CD14-positive monocyte (primary cell): Measurements from ENCODE around the gene ITGA3. TPM values are rescaled to one million over a fixed set of nuclear protein-coding genes. Genes with fewer than 3 reads are reported as not detected.

Experiments used
- DNase-seq, 3 donors: peaks; one replicate each; pipeline ENCODE4 v3.0.0-alpha.2; 2011 to 2022
- H2AFZ ChIP-seq: 2 replicates; pipeline ENCODE4 v1.6.0; 2012; ENCODE audit warnings: mild to moderate bottlenecking, low read depth, low read length, inconsistent platforms; ENCODE audit not compliant: insufficient read depth, poor library complexity, severe bottlenecking
- H3K27ac ChIP-seq, 2 donors: 1 replicate in 1 of 2; 2 replicates in 1 of 2; pipeline ENCODE4 v1.5.1; 2012 to 2013; ENCODE audit warnings: low read length in 2 of 2, control low read depth in 1 of 2, inconsistent platforms in 1 of 2, low read depth in 1 of 2, mild to moderate bottlenecking in 1 of 2
- H3K27me3 ChIP-seq, 2 donors: one replicate each; pipeline versions ENCODE4 v1.6.0 to v1.6.1; 2011 to 2013; ENCODE audit warnings: low read length in 2 of 2; ENCODE audit not compliant: control insufficient read depth in 2 of 2, insufficient read depth in 2 of 2
- H3K36me3 ChIP-seq, 2 donors: replicated peaks in 1 of 2; 1 replicate in 1 of 2; 2 replicates in 1 of 2; pipeline versions ENCODE4 v1.5.1 to v1.6.1; 2012 to 2013; ENCODE audit warnings: low read length in 2 of 2, control low read depth in 1 of 2, inconsistent platforms in 1 of 2, mild to moderate bottlenecking in 1 of 2; ENCODE audit not compliant: insufficient read depth in 2 of 2, control insufficient read depth in 1 of 2
- H3K4me1 ChIP-seq, 2 donors: 1 replicate in 1 of 2; 2 replicates in 1 of 2; pipeline versions ENCODE4 v1.5.1 to v1.6.1; 2012 to 2013; ENCODE audit warnings: low read length in 2 of 2, control low read depth in 1 of 2, inconsistent platforms in 1 of 2, mild to moderate bottlenecking in 1 of 2, moderate library complexity in 1 of 2; ENCODE audit not compliant: insufficient read depth in 2 of 2, control insufficient read depth in 1 of 2
- H3K4me2 ChIP-seq: replicated peaks from 2 replicates; pipeline ENCODE3; 2012; ENCODE audit warnings: low read length, moderate library complexity, mild to moderate bottlenecking; ENCODE audit not compliant: poor library complexity, severe bottlenecking; ENCODE audit errors: extremely low read depth
- H3K4me3 ChIP-seq, 3 experiments: fragments of 200-600 bp in 1 of 3; sonication (generic) in 1 of 3; replicated peaks in 1 of 3; 1 replicate in 2 of 3; 2 replicates in 1 of 3; pipeline ENCODE4 v1.5.1; 2011 to 2013; ENCODE audit warnings: low read length in 3 of 3, mild to moderate bottlenecking in 3 of 3, control low read depth in 2 of 3, low read depth in 2 of 3, inconsistent platforms in 1 of 3, moderate library complexity in 1 of 3
- H3K79me2 ChIP-seq: 2 replicates; pipeline ENCODE4 v1.6.0; 2012; ENCODE audit warnings: mild to moderate bottlenecking, control low read depth, inconsistent platforms, low read length, moderate library complexity; ENCODE audit not compliant: insufficient read depth
- H3K9ac ChIP-seq: 2 replicates; pipeline ENCODE4 v1.6.0; 2017; ENCODE audit warnings: low read length, mild to moderate bottlenecking; ENCODE audit not compliant: insufficient read depth, poor library complexity, severe bottlenecking
- H3K9me3 ChIP-seq, 2 donors: replicated peaks in 1 of 2; 1 replicate in 1 of 2; 2 replicates in 1 of 2; pipeline versions ENCODE4 v1.5.1 to v1.6.1; 2012 to 2013; ENCODE audit warnings: low read length in 2 of 2, control low read depth in 1 of 2; ENCODE audit not compliant: control insufficient read depth in 1 of 2, insufficient read depth in 1 of 2
- H4K20me1 ChIP-seq: 2 replicates; pipeline ENCODE4 v1.6.0; 2012; ENCODE audit warnings: mild to moderate bottlenecking, low read length, control low read depth, moderate library complexity; ENCODE audit not compliant: insufficient read depth
- H3K27ac Mint-ChIP-seq, 7 donors: one replicate each; pipeline ENCODE4 v1.8.0; 2020; ENCODE audit warnings: mild to moderate bottlenecking in 7 of 7, mixed read lengths in 7 of 7, moderate library complexity in 6 of 7, inconsistent platforms in 2 of 7
- H3K27me3 Mint-ChIP-seq, 3 donors: one replicate each; pipeline ENCODE4 v1.8.0; 2021 to 2022; ENCODE audit warnings: low read depth in 3 of 3, mild to moderate bottlenecking in 3 of 3, mixed read lengths in 3 of 3, moderate library complexity in 3 of 3, inconsistent platforms in 1 of 3
- H3K36me3 Mint-ChIP-seq, 2 donors: one replicate each; pipeline ENCODE4 v1.8.0; 2020; ENCODE audit warnings: mixed read lengths in 2 of 2, inconsistent platforms in 1 of 2, mild to moderate bottlenecking in 1 of 2
- H3K4me1 Mint-ChIP-seq: one replicate; pipeline ENCODE4 v1.8.0; 2020; ENCODE audit warnings: mild to moderate bottlenecking, mixed read lengths
- H3K4me3 Mint-ChIP-seq, 2 donors: one replicate each; pipeline ENCODE4 v1.8.0; 2020; ENCODE audit warnings: mild to moderate bottlenecking in 2 of 2, mixed read lengths in 2 of 2, moderate library complexity in 1 of 2
- H3K9me3 Mint-ChIP-seq, 7 donors: one replicate each; pipeline ENCODE4 v1.8.0; 2020 to 2022; ENCODE audit warnings: mixed read lengths in 7 of 7, mild to moderate bottlenecking in 6 of 7, moderate library complexity in 6 of 7, inconsistent platforms in 2 of 7
- WGBS: methylation state at CpG from one replicate; pipeline ENCODE4 v1.1.5; 2013; ENCODE audit warnings: missing lambda C conversion rate; ENCODE audit not compliant: insufficient coverage; 5-methylcytosine and 5-hydroxymethylcytosine counted together
- intact Hi-C, 2 donors: fragments of 100-400 bp; cut with micrococcal nuclease; formaldehyde crosslinking; loops; one replicate each; pipeline versions ENCODE4 v1.15.0 to v1.15.1; 2023
- polyA plus RNA-seq, 3 donors: library from polyadenylated mRNA; depleted of rRNA in 1 of 3; unstranded in 2 of 3; stranded (reverse) in 1 of 3; fragments of 300-500 nt in 2 of 3; fragments of >200 nt in 1 of 3; fragmentation: Illumina TruSeq in 2 of 3; gene quantifications; 1 replicate in 2 of 3; 2 replicates in 1 of 3; pipeline ENCODE4 v1.2.3, GENCODE V29; 2012 to 2021
- TF ChIP-seq, protein P1 (sequence below): fragments of 200-600 bp; IDR thresholded peaks from one replicate; pipeline ENCODE4 v1.8.0; 2022; ENCODE audit warnings: antibody characterized with exemption, mild to moderate bottlenecking

ITGA3 gene
- polyA plus RNA-seq, 3 donors = 0.31 to 0.36 TPM; not detected in 1

GRCh38 chr17:50071692-50072091 lies 15.8 kb downstream of the ITGA3 start:
- peaks cover 3 to 7% (median 4%) of the 10 kb centered on the region in 3 donors for H3K27me3 Mint-ChIP-seq
- H3K79me2 ChIP-seq = no peaks in the 10 kb centered on the region
- H3K4me3 ChIP-seq = no peak overlapping the region
- H3K4me2 ChIP-seq = no peak overlapping the region
- H4K20me1 ChIP-seq = no peaks in the 10 kb centered on the region
- H3K36me3 ChIP-seq = no peaks in the 10 kb centered on the region
- 100% methylated on average over 1 of the region's 6 CpGs for WGBS
- no peak overlapping the region for H2AFZ ChIP-seq
- no peak overlapping the region for H3K9ac ChIP-seq
- H3K9me3 ChIP-seq = peaks cover 0 to 9% of the 10 kb centered on the region in 2 donors
- TF ChIP-seq, protein P1, sequence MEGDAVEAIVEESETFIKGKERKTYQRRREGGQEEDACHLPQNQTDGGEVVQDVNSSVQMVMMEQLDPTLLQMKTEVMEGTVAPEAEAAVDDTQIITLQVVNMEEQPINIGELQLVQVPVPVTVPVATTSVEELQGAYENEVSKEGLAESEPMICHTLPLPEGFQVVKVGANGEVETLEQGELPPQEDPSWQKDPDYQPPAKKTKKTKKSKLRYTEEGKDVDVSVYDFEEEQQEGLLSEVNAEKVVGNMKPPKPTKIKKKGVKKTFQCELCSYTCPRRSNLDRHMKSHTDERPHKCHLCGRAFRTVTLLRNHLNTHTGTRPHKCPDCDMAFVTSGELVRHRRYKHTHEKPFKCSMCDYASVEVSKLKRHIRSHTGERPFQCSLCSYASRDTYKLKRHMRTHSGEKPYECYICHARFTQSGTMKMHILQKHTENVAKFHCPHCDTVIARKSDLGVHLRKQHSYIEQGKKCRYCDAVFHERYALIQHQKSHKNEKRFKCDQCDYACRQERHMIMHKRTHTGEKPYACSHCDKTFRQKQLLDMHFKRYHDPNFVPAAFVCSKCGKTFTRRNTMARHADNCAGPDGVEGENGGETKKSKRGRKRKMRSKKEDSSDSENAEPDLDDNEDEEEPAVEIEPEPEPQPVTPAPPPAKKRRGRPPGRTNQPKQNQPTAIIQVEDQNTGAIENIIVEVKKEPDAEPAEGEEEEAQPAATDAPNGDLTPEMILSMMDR = no peak
- H3K4me1 ChIP-seq = no peaks in the 10 kb centered on the region
- no peak overlapping the region for H3K4me3 Mint-ChIP-seq
- no peaks in the 10 kb centered on the region for H3K36me3 Mint-ChIP-seq
- intact Hi-C loops = no loop called here
- H3K4me1 Mint-ChIP-seq = no peaks in the 10 kb centered on the region
- DNase-seq = no peak
- H3K27ac Mint-ChIP-seq = peak overlapping the region in 1 of 7 donors; percentile 5
- no peak overlapping the region for H3K27ac ChIP-seq
- peaks cover 2 to 12% (median 8%) of the 10 kb centered on the region in 7 donors for H3K9me3 Mint-ChIP-seq
- H3K27me3 ChIP-seq = no peaks in the 10 kb centered on the region

- Mint-ChIP-seq H3K27ac (peak overlapping the region in 1 of 7 donors; percentile 5), H3K36me3 (no peaks in the 10 kb centered on the region), H3K4me1 (no peaks in the 10 kb centered on the region), H3K4me3 (no peak overlapping the region), H3K27me3 (peaks cover 4 to 7% (median 5%) of the 10 kb centered on the region in 3 donors), H3K9me3 (peaks cover 2 to 12% (median 8%) of the 10 kb centered on the region in 7 donors)
- H3K4me2 ChIP-seq = no peak overlapping the region
- intact Hi-C loops = no loop called here
- no peak overlapping the region for H3K9ac ChIP-seq
- no peaks in the 10 kb centered on the region for H3K79me2 ChIP-seq
- H4K20me1 ChIP-seq = no peaks in the 10 kb centered on the region
- no peaks in the 10 kb centered on the region for H3K36me3 ChIP-seq
- TF ChIP-seq, protein P1 = no peak
- H2AFZ ChIP-seq = no peak overlapping the region
- peaks cover 0 to 9% of the 10 kb centered on the region in 2 donors for H3K9me3 ChIP-seq
- 86% methylated on average over 2 of the region's 3 CpGs for WGBS
- no peak overlapping the region for H3K4me3 ChIP-seq
- H3K4me1 ChIP-seq = no peaks in the 10 kb centered on the region
- no peak for DNase-seq
- H3K27me3 ChIP-seq = no peaks in the 10 kb centered on the region
- H3K27ac ChIP-seq = no peak overlapping the region
Observed at GRCh38 chr17:50072130-50072529, 16.2 kb downstream of the ITGA3 start.
